SIG-M5 (cell line): Measurements from ENCODE around the gene PTPRN.

Source experiments
- DNase-seq: peaks from one replicate; lab custom pipeline; 2025; lab: John Stamatoyannopoulos, UW

Gene PTPRN

GRCh38 chr2:219243291-219243761 is 65.9 kb downstream of the PTPRN start:
- no peak for DNase-seq
